ENCODE data around the gene SORL1.

GRCh38 chr11:121652971-121653370, 200.9 kb downstream of the SORL1 start:
- TF ChIP-seq, protein P1, sequence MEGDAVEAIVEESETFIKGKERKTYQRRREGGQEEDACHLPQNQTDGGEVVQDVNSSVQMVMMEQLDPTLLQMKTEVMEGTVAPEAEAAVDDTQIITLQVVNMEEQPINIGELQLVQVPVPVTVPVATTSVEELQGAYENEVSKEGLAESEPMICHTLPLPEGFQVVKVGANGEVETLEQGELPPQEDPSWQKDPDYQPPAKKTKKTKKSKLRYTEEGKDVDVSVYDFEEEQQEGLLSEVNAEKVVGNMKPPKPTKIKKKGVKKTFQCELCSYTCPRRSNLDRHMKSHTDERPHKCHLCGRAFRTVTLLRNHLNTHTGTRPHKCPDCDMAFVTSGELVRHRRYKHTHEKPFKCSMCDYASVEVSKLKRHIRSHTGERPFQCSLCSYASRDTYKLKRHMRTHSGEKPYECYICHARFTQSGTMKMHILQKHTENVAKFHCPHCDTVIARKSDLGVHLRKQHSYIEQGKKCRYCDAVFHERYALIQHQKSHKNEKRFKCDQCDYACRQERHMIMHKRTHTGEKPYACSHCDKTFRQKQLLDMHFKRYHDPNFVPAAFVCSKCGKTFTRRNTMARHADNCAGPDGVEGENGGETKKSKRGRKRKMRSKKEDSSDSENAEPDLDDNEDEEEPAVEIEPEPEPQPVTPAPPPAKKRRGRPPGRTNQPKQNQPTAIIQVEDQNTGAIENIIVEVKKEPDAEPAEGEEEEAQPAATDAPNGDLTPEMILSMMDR (IDR thresholded peaks at IDR 0.05), result no peak
- TF ChIP-seq POLR2A (IDR thresholded peaks at IDR 0.05) (no peak), POLR2AphosphoS5 (IDR thresholded peaks at IDR 0.05) (no peak)

Measured in suprapubic skin (tissue), 4 donors.